Measurements from ENCODE around the gene BLID. TPM values are rescaled to one million over a fixed set of nuclear protein-coding genes. Genes with fewer than 3 reads are reported as not detected.

The BLID gene
- total and polyA plus RNA-seq, 2 experiments from 2014 or later: 2.9 to 4.1 TPM

- Histone ChIP-seq H3K9me2 (ENCODE audit: insufficient read depth) (no peaks in the 10 kb centered on the region), H3K9ac (no peak overlapping the region), H3K9me3 (ENCODE audit: low read depth) (no peaks in the 10 kb centered on the region), H3K27me3 (replicated peaks; ENCODE audit: insufficient read depth) (no peaks in the 10 kb centered on the region), H3K27ac (peak overlapping the region; percentile 88), H3K79me2 (ENCODE audit: insufficient read depth) (peaks cover 91% of the 10 kb centered on the region), H4K20me1 (ENCODE audit: insufficient read depth) (no peaks in the 10 kb centered on the region), H3K4me3 (no peak overlapping the region), H3F3A (ENCODE audit: insufficient read depth) (peaks cover 99% of the 10 kb centered on the region), H3K4me1 (ENCODE audit: insufficient read depth) (peaks cover 82% of the 10 kb centered on the region), H2AFZ (no peak overlapping the region), H3K4me2 (ENCODE audit: unreplicated experiment) (no peak overlapping the region), H3K36me3 (ENCODE audit: low read depth) (peaks cover 41% of the 10 kb centered on the region)
- WGBS, 2 experiments (ENCODE audit: low coverage in 1 of 2, low lambda C conversion rate in 2 of 2, missing lambda C conversion rate in 2 of 2): 81% methylated on average over 1 of the region's 1 CpG
- no peak for DNase-seq
- in situ Hi-C loops (cut with MboI): no loop called here
- TF ChIP-seq EZH2phosphoT487 (IDR thresholded peaks at IDR 0.05; ENCODE audit: insufficient read depth, low read depth): no peak
- no peak for TF ChIP-seq EZH2 (IDR thresholded peaks at IDR 0.05; ENCODE audit: insufficient read depth, poor library complexity, severe bottlenecking)
Measured at GRCh38 chr11:122139595-122139866, 23.5 kb upstream of the BLID start.

- Histone ChIP-seq H2AFZ (no peak overlapping the region), H3K36me3 (ENCODE audit: low read depth) (peaks cover 41% of the 10 kb centered on the region), H3K4me3 (no peak overlapping the region), H3K79me2 (ENCODE audit: insufficient read depth) (peaks cover 91% of the 10 kb centered on the region), H3K9ac (peak overlapping the region; percentile 4; the same call in 1 of the 2 replicates), H3K27me3 (replicated peaks; ENCODE audit: insufficient read depth) (no peaks in the 10 kb centered on the region), H4K20me1 (ENCODE audit: insufficient read depth) (no peaks in the 10 kb centered on the region), H3K27ac (peak overlapping the region; percentile 88), H3K9me2 (ENCODE audit: insufficient read depth) (no peaks in the 10 kb centered on the region), H3K9me3 (ENCODE audit: low read depth) (no peaks in the 10 kb centered on the region), H3K4me2 (ENCODE audit: unreplicated experiment) (no peak overlapping the region), H3K4me1 (ENCODE audit: insufficient read depth) (peaks cover 82% of the 10 kb centered on the region), H3F3A (ENCODE audit: insufficient read depth) (peaks cover 99% of the 10 kb centered on the region)
- peak; percentile 42 for DNase-seq
- TF ChIP-seq EZH2 (IDR thresholded peaks at IDR 0.05; ENCODE audit: insufficient read depth, poor library complexity, severe bottlenecking): no peak
- TF ChIP-seq EZH2phosphoT487 (IDR thresholded peaks at IDR 0.05; ENCODE audit: insufficient read depth, low read depth): no peak
- WGBS, 2 experiments (ENCODE audit: low coverage in 1 of 2, low lambda C conversion rate in 2 of 2, missing lambda C conversion rate in 2 of 2): 66 to 71% methylated on average over 5 of the region's 5 CpGs
- in situ Hi-C loops (cut with MboI): no loop called here
Measured at GRCh38 chr11:122138744-122139594, 23.0 kb upstream of the BLID start.

- DNase-seq: peak; percentile 93
- Histone ChIP-seq H3K27me3 (replicated peaks; ENCODE audit: insufficient read depth) (no peaks in the 10 kb centered on the region), H3K4me1 (ENCODE audit: insufficient read depth) (peaks cover 99% of the 10 kb centered on the region), H3K4me3 (peak overlapping the region; percentile 13; the same call in 1 of the 2 replicates), H3K9me2 (ENCODE audit: insufficient read depth) (no peaks in the 10 kb centered on the region), H3K36me3 (ENCODE audit: low read depth) (peaks cover 41% of the 10 kb centered on the region), H3K79me2 (ENCODE audit: insufficient read depth) (peaks cover 91% of the 10 kb centered on the region), H2AFZ (no peak overlapping the region), H3F3A (ENCODE audit: insufficient read depth) (peaks cover 100% of the 10 kb centered on the region), H3K4me2 (ENCODE audit: unreplicated experiment) (peak overlapping the region; percentile 55), H3K9me3 (ENCODE audit: low read depth) (no peaks in the 10 kb centered on the region), H3K27ac (peak overlapping the region; percentile 88), H3K9ac (peak overlapping the region; percentile 60), H4K20me1 (ENCODE audit: insufficient read depth) (peaks cover 4% of the 10 kb centered on the region; the same call in 1 of the 2 replicates)
- 0% methylated on average over 2 of the region's 2 CpGs for WGBS, 2 experiments (ENCODE audit: low coverage in 1 of 2, low lambda C conversion rate in 2 of 2, missing lambda C conversion rate in 2 of 2)
- TF ChIP-seq EZH2 (IDR thresholded peaks at IDR 0.05; ENCODE audit: insufficient read depth, poor library complexity, severe bottlenecking) (no peak), EZH2phosphoT487 (IDR thresholded peaks at IDR 0.05; ENCODE audit: insufficient read depth, low read depth) (0 out of 2 replicates have a peak, but pooled peaks have one; percentile 32)
- in situ Hi-C loops (cut with MboI): no loop called here
Measured at GRCh38 chr11:122137078-122137793, 21.2 kb upstream of the BLID start.

GRCh38 chr11:122131126-122131525, 15.1 kb upstream of the BLID start:
- peak overlapping the region; percentile 88 for H3K27ac ChIP-seq
- H3K27me3 ChIP-seq (replicated peaks; ENCODE audit: insufficient read depth): no peaks in the 10 kb centered on the region
- H2AFZ ChIP-seq: no peak overlapping the region
- peaks cover 11% of the 10 kb centered on the region for H4K20me1 ChIP-seq (ENCODE audit: insufficient read depth)
- H3K79me2 ChIP-seq (ENCODE audit: insufficient read depth): peaks cover 100% of the 10 kb centered on the region
- no peaks in the 10 kb centered on the region for H3K9me2 ChIP-seq (ENCODE audit: insufficient read depth)
- H3F3A ChIP-seq (ENCODE audit: insufficient read depth): peaks cover 97% of the 10 kb centered on the region
- peak overlapping the region; percentile 11 for H3K4me2 ChIP-seq (ENCODE audit: unreplicated experiment)
- peak; percentile 40 for DNase-seq
- WGBS, 2 experiments (ENCODE audit: low coverage in 1 of 2, low lambda C conversion rate in 2 of 2, missing lambda C conversion rate in 2 of 2): 33 to 35% methylated on average over 2 of the region's 2 CpGs
- H3K4me1 ChIP-seq (ENCODE audit: insufficient read depth): peaks cover 96% of the 10 kb centered on the region
- peaks cover 83% of the 10 kb centered on the region for H3K36me3 ChIP-seq (ENCODE audit: low read depth)
- H3K9me3 ChIP-seq (ENCODE audit: low read depth): no peaks in the 10 kb centered on the region
- H3K4me3 ChIP-seq: 0 out of 2 replicates have a peak overlapping the region, but pooled peaks have one; percentile 3
- in situ Hi-C loops (cut with MboI): no loop called here
- TF ChIP-seq EZH2phosphoT487 (IDR thresholded peaks at IDR 0.05; ENCODE audit: insufficient read depth, low read depth) (no peak), EZH2 (IDR thresholded peaks at IDR 0.05; ENCODE audit: insufficient read depth, poor library complexity, severe bottlenecking) (no peak)
- H3K9ac ChIP-seq: no peak overlapping the region

Data from GM23248 (cell line).